Fibroblast of lung (primary cell): ENCODE results near the gene CTDP1. TPM values are rescaled to one million over a fixed set of nuclear protein-coding genes. Genes with fewer than 3 reads are reported as not detected.
A peak's percentile ranks its signal among the peaks of the same experiment; 100 is the strongest.

Experiments
- DNase-seq, 2 donors: peaks; one replicate each; pipeline versions ENCODE4 v3.0.0 to v3.0.0-alpha.2; 2010; ENCODE audit warnings: low read depth in 2 of 2
- H2AFZ ChIP-seq: 2 replicates; pipeline ENCODE4 v1.5.1; 2012; ENCODE audit warnings: low read length, control low read depth, inconsistent platforms
- H3K27ac ChIP-seq: 2 replicates; pipeline ENCODE4 v1.5.1; 2011; ENCODE audit warnings: low read length, control low read depth; ENCODE audit not compliant: insufficient read depth
- H3K27me3 ChIP-seq: 2 replicates; pipeline ENCODE4 v1.5.1; 2011; ENCODE audit warnings: mild to moderate bottlenecking, low read length; ENCODE audit not compliant: control insufficient read depth, insufficient read depth
- H3K36me3 ChIP-seq: 2 replicates; pipeline ENCODE4 v1.5.1; 2011; ENCODE audit warnings: low read length; ENCODE audit not compliant: control insufficient read depth, insufficient read depth
- H3K4me1 ChIP-seq: 2 replicates; pipeline ENCODE4 v1.5.1; 2011; ENCODE audit warnings: low read length; ENCODE audit not compliant: control insufficient read depth, insufficient read depth; ENCODE audit errors: extremely low read depth
- H3K4me2 ChIP-seq: 2 replicates; pipeline ENCODE4 v1.5.1; 2011; ENCODE audit warnings: low read length, control low read depth; ENCODE audit not compliant: insufficient read depth; ENCODE audit errors: extremely low read depth
- H3K4me3 ChIP-seq, 4 experiments: fragments of 200-600 bp in 1 of 4; sonication (generic) in 1 of 4; replicated peaks in 1 of 4; 2 replicates each; pipeline ENCODE4 v1.5.1; 2011 to 2016; ENCODE audit warnings: low read length in 4 of 4, low read depth in 3 of 4, mild to moderate bottlenecking in 3 of 4, control low read depth in 2 of 4, inconsistent platforms in 1 of 4, mixed read lengths in 1 of 4; ENCODE audit not compliant: insufficient read depth in 1 of 4; ENCODE audit errors: control extremely low read depth in 1 of 4
- H3K79me2 ChIP-seq: 2 replicates; pipeline ENCODE4 v1.5.1; 2012; ENCODE audit warnings: mild to moderate bottlenecking, low read length, inconsistent platforms; ENCODE audit not compliant: control insufficient read depth, insufficient read depth
- H3K9ac ChIP-seq: 2 replicates; pipeline ENCODE4 v1.5.1; 2011; ENCODE audit warnings: mild to moderate bottlenecking, low read length, control low read depth; ENCODE audit not compliant: insufficient read depth
- H3K9me3 ChIP-seq: 2 replicates; pipeline ENCODE4 v1.5.1; 2012; ENCODE audit warnings: low read depth, low read length; ENCODE audit not compliant: control insufficient read depth, insufficient read depth
- H4K20me1 ChIP-seq: 2 replicates; pipeline ENCODE4 v1.5.1; 2011; ENCODE audit warnings: low read length; ENCODE audit not compliant: control insufficient read depth, insufficient read depth; ENCODE audit errors: extremely low read depth
- CTCF ChIP-seq, 2 donors: IDR thresholded peaks in 1 of 2; conservative IDR thresholded peaks in 1 of 2; 1 replicate in 1 of 2; 2 replicates in 1 of 2; pipeline ENCODE4 v1.5.1; 2011 to 2012; ENCODE audit warnings: low read length in 2 of 2, control low read depth in 1 of 2, inconsistent platforms in 1 of 2, low read depth in 1 of 2, mild to moderate bottlenecking in 1 of 2
- EZH2 ChIP-seq: IDR thresholded peaks from 2 replicates; pipeline ENCODE4 v1.5.1; 2012; ENCODE audit warnings: low read length, control low read depth, mild to moderate bottlenecking; ENCODE audit errors: missing control alignments
- polyA plus RNA-seq, 2 donors: library from polyadenylated mRNA; depleted of rRNA in 1 of 2; stranded (reverse) in 1 of 2; unstranded in 1 of 2; fragments of >200 nt; gene quantifications; 2 replicates each; pipeline ENCODE4 v1.2.1, GENCODE V29; 2011 to 2012; ENCODE audit warnings: missing spikeins in 1 of 2
- total RNA-seq: library from RNA; depleted of rRNA; stranded (reverse); fragments of >200 nt; gene quantifications from 2 replicates; pipeline ENCODE4 v1.2.1, GENCODE V29; 2014

Gene CTDP1
- total and polyA plus RNA-seq, 2 donors (not counting 1 experiment from before 2014, with no cell fraction given), result 6.4 to 24.8 TPM

GRCh38 chr18:79788734-79789085 is 109.1 kb downstream of the CTDP1 start:
- no peaks in the 10 kb centered on the region for H4K20me1 ChIP-seq
- no peaks in the 10 kb centered on the region for H3K9me3 ChIP-seq
- DNase-seq, result no peak
- no peak overlapping the region for H3K9ac ChIP-seq
- H3K4me1 ChIP-seq, result peaks cover 13% of the 10 kb centered on the region
- H2AFZ ChIP-seq, result no peak overlapping the region
- H3K27me3 ChIP-seq, result peaks cover 20% of the 10 kb centered on the region
- no peak overlapping the region for H3K4me3 ChIP-seq
- no peak overlapping the region for H3K27ac ChIP-seq
- H3K79me2 ChIP-seq, result no peaks in the 10 kb centered on the region
- TF ChIP-seq CTCF (conservative IDR thresholded peaks at IDR 0.05 in 1 of 2, IDR thresholded peaks at IDR 0.05 in 1 of 2; ENCODE audit: low read depth in 1 of 2, low read length in 2 of 2) (no peak), EZH2 (no peak)
- no peak overlapping the region for H3K4me2 ChIP-seq
- H3K36me3 ChIP-seq, result no peaks in the 10 kb centered on the region

- H4K20me1 ChIP-seq, result no peaks in the 10 kb centered on the region
- TF ChIP-seq EZH2 (no peak), CTCF (conservative IDR thresholded peaks at IDR 0.05 in 1 of 2, IDR thresholded peaks at IDR 0.05 in 1 of 2; ENCODE audit: low read depth in 1 of 2, low read length in 2 of 2) (no peak)
Observed at GRCh38 chr18:79789091-79789891, 109.7 kb downstream of the CTDP1 start.

GRCh38 chr18:79789901-79790890 is 110.6 kb downstream of the CTDP1 start:
- Histone ChIP-seq H3K4me2 (no peak overlapping the region), H4K20me1 (no peaks in the 10 kb centered on the region), H3K36me3 (no peaks in the 10 kb centered on the region), H3K4me1 (peaks cover 13% of the 10 kb centered on the region), H3K79me2 (no peaks in the 10 kb centered on the region), H2AFZ (no peak overlapping the region), H3K27ac (peak overlapping the region; percentile 97), H3K9ac (no peak overlapping the region), H3K27me3 (peaks cover 12% of the 10 kb centered on the region), H3K9me3 (no peaks in the 10 kb centered on the region), H3K4me3 (no peak overlapping the region)
- DNase-seq, result no peak
- TF ChIP-seq CTCF (conservative IDR thresholded peaks at IDR 0.05 in 1 of 2, IDR thresholded peaks at IDR 0.05 in 1 of 2; ENCODE audit: low read depth in 1 of 2, low read length in 2 of 2) (no peak), EZH2 (no peak)

More at GRCh38 chr18:79789091-79789891, 109.7 kb downstream of the CTDP1 start:
- Histone ChIP-seq H3K36me3 (no peaks in the 10 kb centered on the region), H3K4me2 (no peak overlapping the region), H3K4me1 (peaks cover 13% of the 10 kb centered on the region), H3K9me3 (no peaks in the 10 kb centered on the region), H3K27me3 (peaks cover 16% of the 10 kb centered on the region), H3K4me3 (no peak overlapping the region), H3K9ac (no peak overlapping the region), H3K79me2 (no peaks in the 10 kb centered on the region), H3K27ac (no peak overlapping the region), H2AFZ (no peak overlapping the region)
- DNase-seq, result no peak
